Heart left ventricle (tissue), 16 donors: ENCODE data around the gene AMMECR1. TPM values are rescaled to one million over a fixed set of nuclear protein-coding genes. Genes with fewer than 3 reads are reported as not detected.

Source experiments
- ATAC-seq, 4 donors: fragments of 200-7000 bp; cut with Tn5 transposase; one replicate each; pipeline ENCODE4 v1.9.1; 2020 to 2022; ENCODE audit warnings: moderate library complexity in 4 of 4, mild to moderate bottlenecking in 3 of 4, moderate number of reproducible peaks in 1 of 4
- DNase-seq, 5 donors: peaks; one replicate each; pipeline ENCODE4 v3.0.0-alpha.2; 2020
- H3K27ac ChIP-seq, 12 donors: fragments of 200-600 bp; sonication (generic) in 4 of 12; one replicate each; pipeline versions ENCODE4 v1.5.0 to v1.8.0; 2016 to 2022; ENCODE audit warnings: mild to moderate bottlenecking in 2 of 12
- H3K27me3 ChIP-seq, 9 donors: fragments of 200-600 bp; sonication (generic) in 2 of 9; one replicate each; pipeline versions ENCODE4 v1.5.1 to v1.8.0; 2016 to 2022; ENCODE audit warnings: mild to moderate bottlenecking in 3 of 9
- H3K36me3 ChIP-seq, 9 donors: fragments of 200-600 bp; sonication (generic) in 2 of 9; one replicate each; pipeline versions ENCODE4 v1.5.0 to v1.8.0; 2018 to 2022; ENCODE audit warnings: mild to moderate bottlenecking in 2 of 9
- H3K4me1 ChIP-seq, 12 donors: fragments of 200-600 bp; sonication (generic) in 4 of 12; one replicate each; pipeline versions ENCODE4 v1.5.0 to v1.8.0; 2016 to 2022; ENCODE audit warnings: mild to moderate bottlenecking in 3 of 12
- H3K4me3 ChIP-seq, 12 donors: fragments of 200-600 bp; sonication (generic) in 4 of 12; one replicate each; pipeline versions ENCODE4 v1.5.0 to v1.8.0; 2017 to 2022; ENCODE audit warnings: mild to moderate bottlenecking in 9 of 12, moderate library complexity in 4 of 12
- H3K9me3 ChIP-seq, 12 donors: fragments of 200-600 bp; sonication (generic) in 4 of 12; one replicate each; pipeline versions ENCODE4 v1.5.0 to v1.8.0; 2016 to 2022; ENCODE audit warnings: mild to moderate bottlenecking in 1 of 12
- CTCF ChIP-seq, 12 donors: fragments of 200-600 bp; sonication (generic) in 4 of 12; IDR thresholded peaks; one replicate each; pipeline versions ENCODE4 v1.5.0 to v1.8.0; 2018 to 2022; ENCODE audit warnings: antibody characterized with exemption in 12 of 12, mild to moderate bottlenecking in 5 of 12
- POLR2A ChIP-seq, 2 donors: fragments of 450-650 bp; IDR thresholded peaks; one replicate each; pipeline ENCODE4 v1.6.1; 2017; ENCODE audit warnings: antibody characterized with exemption in 2 of 2, mild to moderate bottlenecking in 2 of 2, moderate library complexity in 2 of 2
- WGBS, 4 donors: extraction: QIAGEN DNeasy Blood & Tissue Kit in 2 of 4; methylation state at CpG; one replicate each; pipeline versions ENCODE4 v1.1.5 to v1.1.7; 2013 to 2018; 5-methylcytosine and 5-hydroxymethylcytosine counted together
- intact Hi-C, 10 donors: fragments of 100-400 bp; cut with DNase I; formaldehyde crosslinking; loops; one replicate each; pipeline versions ENCODE4 v1.11.1 to v1.14.2; 2022
- polyA plus RNA-seq, 2 donors: library from polyadenylated mRNA; stranded (reverse); fragments of 200-250 nt; gene quantifications; one replicate each; pipeline ENCODE4 v1.2.3, GENCODE V29; 2013
- total RNA-seq, 9 donors: library from RNA; depleted of rRNA in 2 of 9; stranded (reverse); fragments of >200 nt in 2 of 9; fragmentation: NEBNext Ultra II Directional in 3 of 9; extraction: Animal tissue kit (Norgen Biotek cat#: 25700) in 3 of 9; gene quantifications; one replicate each; pipeline versions ENCODE4 v1.1.0 to v1.2.4, GENCODE V29; 2016 to 2023
- donor health status: ischemic (EF 13 %, LVEDD 7.1; RV severe dilation, severe dysfunction).
- donor health status: healthy with polysubstance abuse.
- donor health status: DM: no; HTN: yes; CAD: no.
- donor health status: DM: no; HTN: no; CAD: no.
- donor health status: ischemic (EF 25% LVEDD 6.9; RV normal size, moderate dysfunction).
- donor health status: ischemic (EF 25% LVEDD 5.7; RV mildly dilated, moderate dysfunction).
- donor health status: healthy.
- donor health status: DM: yes; HTN: yes; CAD: no.
- donor health status: ischemic (EF 35%, LVEDD 5.7; RV mildly dilated, moderate dysfunction).
- donor health status: nonischemic (EF 11% LVEDD 7.7; RV severe dilation, severe dysfunction).
- donor health status: DM: yes; HTN: yes; CAD: no.
- donor health status: PGD.
- donor health status: ischemic (EF 29% LVEDD 5.4; RV normal size, mild dysfunction).
- donor health status: nonischemic (EF 23%, LVEDD 6.1; RV moderate dilation, normal function).

AMMECR1 gene
- total and polyA plus RNA-seq, 11 donors: 0.56 to 4.1 (median 1.1) TPM

- H3K4me1 ChIP-seq: no peaks in the 10 kb centered on the region
- no peaks in the 10 kb centered on the region for H3K27me3 ChIP-seq
- DNase-seq: no peak
- 71 to 83% (median 80%) methylated on average over 2 of the region's 2 CpGs for whole genome bisulfite sequencing, 4 donors
- no peaks in the 10 kb centered on the region for H3K9me3 ChIP-seq
- ATAC-seq: no peak
- intact Hi-C loops: no loop called here
- no peak overlapping the region for H3K4me3 ChIP-seq
- no peak for TF ChIP-seq CTCF (IDR thresholded peaks at IDR 0.05)
- no peak for TF ChIP-seq POLR2A (IDR thresholded peaks at IDR 0.05)
- no peaks in the 10 kb centered on the region for H3K36me3 ChIP-seq
- H3K27ac ChIP-seq: no peak overlapping the region
Observed at GRCh38 chrX:110284159-110284558, 33.7 kb downstream of the AMMECR1 start.

- Histone ChIP-seq H3K36me3 (no peaks in the 10 kb centered on the region), H3K4me1 (peaks cover 0 to 6% (median 0%) of the 10 kb centered on the region in 12 donors), H3K27ac (no peak overlapping the region), H3K9me3 (no peaks in the 10 kb centered on the region), H3K4me3 (no peak overlapping the region), H3K27me3 (no peaks in the 10 kb centered on the region)
- ATAC-seq: no peak
- no peak for DNase-seq
- intact Hi-C loops: no loop called here
- TF ChIP-seq POLR2A (IDR thresholded peaks at IDR 0.05): no peak
- TF ChIP-seq CTCF (IDR thresholded peaks at IDR 0.05): no peak
Observed at GRCh38 chrX:110282922-110283321, 35.0 kb downstream of the AMMECR1 start.

- DNase-seq: no peak
- no peaks in the 10 kb centered on the region for H3K27me3 ChIP-seq
- intact Hi-C loops: no loop called here
- no peak for TF ChIP-seq POLR2A (IDR thresholded peaks at IDR 0.05)
- no peak for TF ChIP-seq CTCF (IDR thresholded peaks at IDR 0.05)
- no peak for ATAC-seq
- peaks cover 0 to 10% (median 2%) of the 10 kb centered on the region in 12 donors for H3K4me1 ChIP-seq
- no peak overlapping the region for H3K4me3 ChIP-seq
- no peaks in the 10 kb centered on the region for H3K36me3 ChIP-seq
- H3K27ac ChIP-seq: no peak overlapping the region
- WGBS, 4 donors: 63 to 89% (median 78%) methylated on average over 2 of the region's 2 CpGs
- H3K9me3 ChIP-seq: no peaks in the 10 kb centered on the region
Observed at GRCh38 chrX:110281377-110281776, 36.5 kb downstream of the AMMECR1 start.

- intact Hi-C loops: no loop called here
Observed at GRCh38 chrX:110280954-110281353, 36.9 kb downstream of the AMMECR1 start.

More at GRCh38 chrX:110280954-110281353, 36.9 kb downstream of the AMMECR1 start:
- no peak for ATAC-seq
- no peaks in the 10 kb centered on the region for H3K27me3 ChIP-seq
- H3K9me3 ChIP-seq: no peaks in the 10 kb centered on the region
- H3K36me3 ChIP-seq: no peaks in the 10 kb centered on the region
- H3K4me1 ChIP-seq: peaks cover 0 to 10% (median 2%) of the 10 kb centered on the region in 12 donors
- H3K4me3 ChIP-seq: no peak overlapping the region
- TF ChIP-seq CTCF (IDR thresholded peaks at IDR 0.05): no peak
- no peak for TF ChIP-seq POLR2A (IDR thresholded peaks at IDR 0.05)
- H3K27ac ChIP-seq: no peak overlapping the region
- no peak for DNase-seq
